Mesenchymal stem cell (in vitro differentiated cells and primary cell): ENCODE measurements around the gene LMO4.

ENCODE experiments used
- DNase-seq: peaks from one replicate; pipeline ENCODE4 v3.0.0-alpha.2; 2013
- H2AFZ ChIP-seq: one replicate; pipeline ENCODE4 v1.6.1; 2013; ENCODE audit warnings: low read depth, mild to moderate bottlenecking, control low read depth, inconsistent platforms, low read length, moderate library complexity
- H2AK5ac ChIP-seq: 2 replicates; pipeline ENCODE4 v1.6.1; 2013; ENCODE audit warnings: low read length, moderate library complexity, mild to moderate bottlenecking, inconsistent platforms; ENCODE audit not compliant: severe bottlenecking
- H2BK120ac ChIP-seq: one replicate; pipeline ENCODE4 v1.6.1; 2013; ENCODE audit warnings: low read depth, mild to moderate bottlenecking, inconsistent platforms, low read length, moderate library complexity
- H2BK12ac ChIP-seq, 2 experiments: one replicate each; pipeline ENCODE4 v1.6.1; 2013; ENCODE audit warnings: inconsistent platforms in 2 of 2, low read length in 2 of 2, mild to moderate bottlenecking in 2 of 2, moderate library complexity in 2 of 2, control low read depth in 1 of 2
- H2BK15ac ChIP-seq: one replicate; pipeline ENCODE4 v1.6.1; 2013; ENCODE audit warnings: mild to moderate bottlenecking, low read depth, inconsistent platforms; ENCODE audit not compliant: poor library complexity, severe bottlenecking
- H2BK5ac ChIP-seq: 2 replicates; pipeline ENCODE4 v1.6.1; 2013; ENCODE audit warnings: low read depth, mild to moderate bottlenecking, low read length, control low read depth, inconsistent platforms; ENCODE audit not compliant: poor library complexity, severe bottlenecking
- H3K14ac ChIP-seq, 2 experiments: one replicate each; pipeline ENCODE4 v1.6.1; 2013; ENCODE audit warnings: inconsistent platforms in 2 of 2, low read length in 2 of 2, control low read depth in 1 of 2, mild to moderate bottlenecking in 1 of 2, moderate library complexity in 1 of 2
- H3K18ac ChIP-seq, 2 experiments: one replicate each; pipeline ENCODE4 v1.6.1; 2013; ENCODE audit warnings: inconsistent platforms in 2 of 2, low read length in 2 of 2, control low read depth in 1 of 2, low read depth in 1 of 2, mild to moderate bottlenecking in 1 of 2
- H3K23ac ChIP-seq, 2 experiments: one replicate each; pipeline ENCODE4 v1.6.1; 2013; ENCODE audit warnings: inconsistent platforms in 2 of 2, low read length in 2 of 2, mild to moderate bottlenecking in 2 of 2, moderate library complexity in 2 of 2, control low read depth in 1 of 2
- H3K27ac ChIP-seq: 2 replicates; pipeline ENCODE4 v1.5.1; 2013; ENCODE audit warnings: mild to moderate bottlenecking, moderate library complexity, low read length, control low read depth, inconsistent platforms; ENCODE audit not compliant: poor library complexity, severe bottlenecking
- H3K27me3 ChIP-seq, 2 experiments: 2 replicates each; pipeline versions ENCODE4 v1.6.1 to v1.7.0; 2013; ENCODE audit warnings: low read length in 2 of 2, mild to moderate bottlenecking in 2 of 2, moderate library complexity in 2 of 2, control low read depth in 1 of 2, inconsistent platforms in 1 of 2; ENCODE audit not compliant: control insufficient read depth in 1 of 2, insufficient read depth in 1 of 2
- H3K36me3 ChIP-seq, 2 experiments: 2 replicates each; pipeline versions ENCODE4 v1.6.1 to v1.7.0; 2013; ENCODE audit warnings: low read length in 2 of 2, control low read depth in 1 of 2, inconsistent platforms in 1 of 2, low read depth in 1 of 2, mild to moderate bottlenecking in 1 of 2; ENCODE audit not compliant: insufficient read depth in 2 of 2, control insufficient read depth in 1 of 2
- H3K4ac ChIP-seq, 2 experiments: one replicate each; pipeline ENCODE4 v1.6.1; 2013; ENCODE audit warnings: inconsistent platforms in 2 of 2, low read length in 2 of 2, mild to moderate bottlenecking in 2 of 2, moderate library complexity in 2 of 2, control low read depth in 1 of 2, low read depth in 1 of 2
- H3K4me1 ChIP-seq: 2 replicates; pipeline ENCODE4 v1.6.1; 2013; ENCODE audit warnings: low read depth, low read length, control low read depth; ENCODE audit not compliant: control insufficient read depth, insufficient read depth
- H3K4me2 ChIP-seq: 2 replicates; pipeline ENCODE4 v1.6.1; 2013; ENCODE audit warnings: low read length, mild to moderate bottlenecking, inconsistent platforms; ENCODE audit not compliant: poor library complexity, severe bottlenecking
- H3K4me3 ChIP-seq, 2 experiments: 2 replicates each; pipeline versions ENCODE4 v1.5.1 to v1.7.0; 2013; ENCODE audit warnings: low read length in 2 of 2, mild to moderate bottlenecking in 2 of 2, control low read depth in 1 of 2, low read depth in 1 of 2; ENCODE audit not compliant: insufficient read depth in 1 of 2
- H3K79me1 ChIP-seq: replicated peaks from 2 replicates; pipeline ENCODE4 v1.6.1; 2013; ENCODE audit warnings: mild to moderate bottlenecking, control low read depth, low read length, inconsistent platforms; ENCODE audit not compliant: poor library complexity, severe bottlenecking
- H3K9ac ChIP-seq: 2 replicates; pipeline ENCODE4 v1.7.0; 2013; ENCODE audit warnings: mild to moderate bottlenecking, low read length, moderate library complexity
- H3K9me3 ChIP-seq: 2 replicates; pipeline ENCODE4 v1.7.0; 2013; ENCODE audit warnings: mild to moderate bottlenecking, low read length; ENCODE audit not compliant: control insufficient read depth
- H4K8ac ChIP-seq: one replicate; pipeline ENCODE4 v1.6.1; 2013; ENCODE audit warnings: inconsistent platforms, mild to moderate bottlenecking, low read length, moderate library complexity
- H4K91ac ChIP-seq: one replicate; pipeline ENCODE4 v1.6.1; 2013; ENCODE audit warnings: mild to moderate bottlenecking, low read length, inconsistent platforms
- WGBS: methylation state at CpG from one replicate; pipeline ENCODE4 v1.1.7; 2013; ENCODE audit warnings: mixed read lengths; 5-methylcytosine and 5-hydroxymethylcytosine counted together

Gene LMO4

GRCh38 chr1:87296206-87296605, 32.5 kb upstream of the LMO4 start:
- Histone ChIP-seq H3K27me3 (no peaks in the 10 kb centered on the region), H2BK5ac (no peak overlapping the region), H3K18ac (no peak overlapping the region), H3K79me1 (no peaks in the 10 kb centered on the region), H2BK12ac (no peak overlapping the region), H2BK15ac (no peak overlapping the region), H3K4me1 (no peaks in the 10 kb centered on the region), H3K9me3 (no peaks in the 10 kb centered on the region), H4K8ac (no peak overlapping the region), H3K4me2 (no peak overlapping the region), H4K91ac (no peak overlapping the region), H2AFZ (no peak overlapping the region), H3K14ac (no peak overlapping the region), H2BK120ac (no peak overlapping the region), H3K4ac (no peak overlapping the region), H3K9ac (no peak overlapping the region), H2AK5ac (no peak overlapping the region), H3K27ac (no peak overlapping the region), H3K23ac (no peak overlapping the region), H3K4me3 (no peak overlapping the region), H3K36me3 (no peaks in the 10 kb centered on the region)
- DNase-seq, result no peak
- WGBS, result 95% methylated on average over 6 of the region's 6 CpGs

- H3K27me3 ChIP-seq, result peaks cover 0 to 4% of the 10 kb centered on the region in 2 experiments
- no peaks in the 10 kb centered on the region for H3K4me1 ChIP-seq
- H2AFZ ChIP-seq, result no peak overlapping the region
- H3K14ac ChIP-seq, result no peak overlapping the region
- H2BK120ac ChIP-seq, result no peak overlapping the region
- no peak overlapping the region for H3K4me3 ChIP-seq
- no peak overlapping the region for H3K23ac ChIP-seq
- no peak overlapping the region for H3K18ac ChIP-seq
- H3K9me3 ChIP-seq, result no peaks in the 10 kb centered on the region
- no peak overlapping the region for H2BK5ac ChIP-seq
- H3K79me1 ChIP-seq, result no peaks in the 10 kb centered on the region
- no peak for DNase-seq
- no peak overlapping the region for H3K9ac ChIP-seq
- no peak overlapping the region for H2BK12ac ChIP-seq
- H3K36me3 ChIP-seq, result no peaks in the 10 kb centered on the region
- no peak overlapping the region for H2AK5ac ChIP-seq
- WGBS, result 82% methylated on average over 1 of the region's 1 CpG
- H4K91ac ChIP-seq, result no peak overlapping the region
- H3K4ac ChIP-seq, result no peak overlapping the region
- H2BK15ac ChIP-seq, result no peak overlapping the region
- no peak overlapping the region for H3K27ac ChIP-seq
- H3K4me2 ChIP-seq, result no peak overlapping the region
- no peak overlapping the region for H4K8ac ChIP-seq
These were observed 29.0 kb upstream of the LMO4 start for GRCh38 chr1:87299661-87300060.

- Histone ChIP-seq H3K27ac (no peak overlapping the region), H3K27me3 (peaks cover 0 to 4% of the 10 kb centered on the region in 2 experiments), H3K79me1 (no peaks in the 10 kb centered on the region), H3K14ac (no peak overlapping the region), H4K8ac (no peak overlapping the region), H3K36me3 (no peaks in the 10 kb centered on the region), H2AFZ (no peak overlapping the region), H2BK5ac (no peak overlapping the region), H2BK15ac (no peak overlapping the region), H3K4me3 (no peak overlapping the region), H2AK5ac (no peak overlapping the region), H3K9ac (no peak overlapping the region), H3K9me3 (no peaks in the 10 kb centered on the region), H3K4me1 (no peaks in the 10 kb centered on the region), H3K4me2 (no peak overlapping the region), H2BK120ac (no peak overlapping the region), H4K91ac (no peak overlapping the region), H3K23ac (no peak overlapping the region), H3K18ac (no peak overlapping the region), H2BK12ac (no peak overlapping the region), H3K4ac (no peak overlapping the region)
- no peak for DNase-seq
- WGBS, result 97% methylated on average over 7 of the region's 8 CpGs
These were observed 28.1 kb upstream of the LMO4 start for GRCh38 chr1:87300628-87301027.

- H3K27ac ChIP-seq, result no peak overlapping the region
- no peaks in the 10 kb centered on the region for H3K9me3 ChIP-seq
- H3K27me3 ChIP-seq, result peaks cover 0 to 4% of the 10 kb centered on the region in 2 experiments
- H3K18ac ChIP-seq, result no peak overlapping the region
- DNase-seq, result no peak
- no peak overlapping the region for H3K4me3 ChIP-seq
- no peak overlapping the region for H4K8ac ChIP-seq
- no peak overlapping the region for H2AFZ ChIP-seq
- no peaks in the 10 kb centered on the region for H3K4me1 ChIP-seq
- H2BK120ac ChIP-seq, result no peak overlapping the region
- no peak overlapping the region for H2BK15ac ChIP-seq
- WGBS, result 100% methylated on average over 4 of the region's 5 CpGs
- H2BK12ac ChIP-seq, result no peak overlapping the region
- H3K79me1 ChIP-seq, result no peaks in the 10 kb centered on the region
- no peak overlapping the region for H3K23ac ChIP-seq
- H4K91ac ChIP-seq, result no peak overlapping the region
- H3K14ac ChIP-seq, result no peak overlapping the region
- no peak overlapping the region for H3K4me2 ChIP-seq
- no peak overlapping the region for H2AK5ac ChIP-seq
- no peak overlapping the region for H2BK5ac ChIP-seq
- no peak overlapping the region for H3K9ac ChIP-seq
- no peak overlapping the region for H3K4ac ChIP-seq
- no peaks in the 10 kb centered on the region for H3K36me3 ChIP-seq
These were observed 23.5 kb upstream of the LMO4 start for GRCh38 chr1:87305151-87305550.
